ENCODE results near the gene THEM4.

THEM4 gene

GRCh38 chr1:151852733-151853132 is 56.6 kb downstream of the THEM4 start:
- no peak overlapping the region for H3K4me3 Mint-ChIP-seq
- no peak overlapping the region for H3K27ac Mint-ChIP-seq
- no peaks in the 10 kb centered on the region for H3K9me3 Mint-ChIP-seq
- H3K4me1 Mint-ChIP-seq: peaks cover 16% of the 10 kb centered on the region
- H3K36me3 Mint-ChIP-seq (ENCODE audit: low read depth): no peaks in the 10 kb centered on the region
- peaks cover 16% of the 10 kb centered on the region for H3K27me3 Mint-ChIP-seq (ENCODE audit: low read depth)
- TF ChIP-seq, protein P1, sequence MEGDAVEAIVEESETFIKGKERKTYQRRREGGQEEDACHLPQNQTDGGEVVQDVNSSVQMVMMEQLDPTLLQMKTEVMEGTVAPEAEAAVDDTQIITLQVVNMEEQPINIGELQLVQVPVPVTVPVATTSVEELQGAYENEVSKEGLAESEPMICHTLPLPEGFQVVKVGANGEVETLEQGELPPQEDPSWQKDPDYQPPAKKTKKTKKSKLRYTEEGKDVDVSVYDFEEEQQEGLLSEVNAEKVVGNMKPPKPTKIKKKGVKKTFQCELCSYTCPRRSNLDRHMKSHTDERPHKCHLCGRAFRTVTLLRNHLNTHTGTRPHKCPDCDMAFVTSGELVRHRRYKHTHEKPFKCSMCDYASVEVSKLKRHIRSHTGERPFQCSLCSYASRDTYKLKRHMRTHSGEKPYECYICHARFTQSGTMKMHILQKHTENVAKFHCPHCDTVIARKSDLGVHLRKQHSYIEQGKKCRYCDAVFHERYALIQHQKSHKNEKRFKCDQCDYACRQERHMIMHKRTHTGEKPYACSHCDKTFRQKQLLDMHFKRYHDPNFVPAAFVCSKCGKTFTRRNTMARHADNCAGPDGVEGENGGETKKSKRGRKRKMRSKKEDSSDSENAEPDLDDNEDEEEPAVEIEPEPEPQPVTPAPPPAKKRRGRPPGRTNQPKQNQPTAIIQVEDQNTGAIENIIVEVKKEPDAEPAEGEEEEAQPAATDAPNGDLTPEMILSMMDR (IDR thresholded peaks at IDR 0.05; ENCODE audit: unreplicated experiment in 3 of 3): no peak

DNA sequence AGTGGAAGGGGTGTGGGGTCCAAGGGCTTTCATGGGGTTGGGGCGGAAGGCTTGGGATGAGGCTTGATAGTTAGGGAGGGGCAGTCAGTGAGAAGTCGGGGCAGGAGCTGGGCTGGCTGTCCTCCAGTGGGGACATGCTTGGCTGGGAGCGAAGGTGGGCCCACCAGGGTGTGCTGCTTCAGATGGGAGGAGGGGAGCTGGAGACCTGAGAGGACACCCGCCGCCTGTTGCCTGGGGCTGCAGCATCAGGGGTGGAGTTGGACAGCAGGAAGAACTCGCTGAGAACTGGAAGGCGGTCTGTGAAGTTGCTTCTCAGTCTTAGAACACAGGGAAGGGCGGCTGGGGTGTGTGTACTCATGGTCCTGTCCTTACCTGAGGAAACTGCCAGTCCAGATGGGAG is 57.4 kb downstream of the THEM4 start:
- H3K4me1 Mint-ChIP-seq: peaks cover 16% of the 10 kb centered on the region
- TF ChIP-seq, protein P1 (IDR thresholded peaks at IDR 0.05; ENCODE audit: unreplicated experiment in 3 of 3): no peak
- H3K4me3 Mint-ChIP-seq: no peak overlapping the region
- H3K27ac Mint-ChIP-seq: no peak overlapping the region
- no peaks in the 10 kb centered on the region for H3K36me3 Mint-ChIP-seq (ENCODE audit: low read depth)
- H3K9me3 Mint-ChIP-seq: no peaks in the 10 kb centered on the region
- peaks cover 19% of the 10 kb centered on the region for H3K27me3 Mint-ChIP-seq (ENCODE audit: low read depth)

DNA sequence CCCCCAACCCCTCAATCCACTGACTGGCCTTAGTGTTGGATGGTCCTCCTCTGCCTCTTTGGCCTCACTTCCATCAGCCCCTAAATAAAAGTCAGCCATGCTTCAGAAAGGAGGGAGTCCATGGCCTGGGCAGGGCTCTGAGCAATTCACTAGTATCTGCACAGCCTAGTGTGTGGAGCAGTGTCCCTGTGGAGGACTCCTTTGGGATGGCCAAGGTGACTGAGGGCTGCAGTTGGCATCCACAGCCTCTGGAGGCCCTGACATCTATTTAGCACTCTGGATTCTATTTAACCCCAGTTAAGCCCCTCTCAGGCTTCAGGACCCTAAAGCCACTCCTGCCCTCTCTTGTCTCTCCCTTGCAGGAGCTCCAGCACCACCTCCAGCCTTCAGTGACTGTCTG is 59.4 kb downstream of the THEM4 start:
- no peak overlapping the region for H3K27ac Mint-ChIP-seq
- peaks cover 31% of the 10 kb centered on the region for H3K27me3 Mint-ChIP-seq (ENCODE audit: low read depth)
- H3K9me3 Mint-ChIP-seq: no peaks in the 10 kb centered on the region
- TF ChIP-seq, protein P1 (IDR thresholded peaks at IDR 0.05; ENCODE audit: unreplicated experiment in 3 of 3): no peak
- no peak overlapping the region for H3K4me3 Mint-ChIP-seq
- H3K36me3 Mint-ChIP-seq (ENCODE audit: low read depth): no peaks in the 10 kb centered on the region
- H3K4me1 Mint-ChIP-seq: peaks cover 7% of the 10 kb centered on the region

GRCh38 chr1:151849126-151849525 is 60.2 kb downstream of the THEM4 start:
- H3K9me3 Mint-ChIP-seq: no peaks in the 10 kb centered on the region
- TF ChIP-seq, protein P1 (IDR thresholded peaks at IDR 0.05; ENCODE audit: unreplicated experiment in 3 of 3): no peak
- no peak overlapping the region for H3K27ac Mint-ChIP-seq
- H3K4me1 Mint-ChIP-seq: peaks cover 7% of the 10 kb centered on the region
- H3K36me3 Mint-ChIP-seq (ENCODE audit: low read depth): no peaks in the 10 kb centered on the region
- peaks cover 34% of the 10 kb centered on the region for H3K27me3 Mint-ChIP-seq (ENCODE audit: low read depth)
- no peak overlapping the region for H3K4me3 Mint-ChIP-seq

GRCh38 chr1:151847867-151848596 is 61.3 kb downstream of the THEM4 start:
- Mint-ChIP-seq H3K4me3 (no peak overlapping the region), H3K27ac (peak overlapping the region in 1 of 3 experiments; percentile 50), H3K36me3 (ENCODE audit: low read depth) (no peaks in the 10 kb centered on the region), H3K4me1 (peaks cover 7% of the 10 kb centered on the region), H3K27me3 (ENCODE audit: low read depth) (peaks cover 38% of the 10 kb centered on the region), H3K9me3 (no peaks in the 10 kb centered on the region)
- TF ChIP-seq, protein P1 (IDR thresholded peaks at IDR 0.05; ENCODE audit: unreplicated experiment in 3 of 3): no peak

GRCh38 chr1:151846686-151847237 is 62.5 kb downstream of the THEM4 start:
- H3K27me3 Mint-ChIP-seq (ENCODE audit: low read depth): peaks cover 48% of the 10 kb centered on the region

More at GRCh38 chr1:151846686-151847237, 62.5 kb downstream of the THEM4 start:
- Mint-ChIP-seq H3K4me1 (peaks cover 7% of the 10 kb centered on the region), H3K9me3 (no peaks in the 10 kb centered on the region), H3K27ac (no peak overlapping the region), H3K36me3 (ENCODE audit: low read depth) (no peaks in the 10 kb centered on the region), H3K4me3 (no peak overlapping the region)
- TF ChIP-seq, protein P1 (IDR thresholded peaks at IDR 0.05; ENCODE audit: unreplicated experiment in 3 of 3): no peak

Data from nephron (organoid).